ENCODE measurements around the gene MCF2.

DNA sequence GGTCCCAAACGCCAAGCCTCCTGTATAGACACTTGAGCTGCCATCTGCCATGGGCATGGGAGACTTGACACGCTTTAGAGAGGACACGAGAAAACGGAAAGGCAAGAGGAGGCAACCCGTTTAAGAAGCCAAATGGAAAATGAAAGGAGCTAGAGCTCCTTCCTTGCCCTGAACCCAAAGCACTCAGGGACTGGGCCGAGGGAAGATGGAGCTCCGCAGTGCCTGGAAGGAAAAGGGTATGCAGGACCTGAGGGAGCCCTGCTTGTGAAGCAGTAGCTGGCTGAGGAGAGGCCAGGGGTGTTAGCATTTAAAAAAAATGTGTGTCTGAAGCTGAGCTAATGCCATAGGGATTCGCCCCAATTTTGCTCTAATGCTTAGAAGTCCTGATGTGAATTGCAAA, 15.1 kb downstream of the MCF2 start:
- no peak for TF ChIP-seq CTCF (conservative IDR thresholded peaks at IDR 0.05 in 1 of 2, IDR thresholded peaks at IDR 0.05 in 1 of 2; ENCODE audit: low read depth in 1 of 2, low read length in 2 of 2)
- TF ChIP-seq EZH2 (IDR thresholded peaks at IDR 0.05; ENCODE audit: low read length, missing control alignments): no peak
